Activated T-helper 1 cell treated with anti-CD3 and anti-CD28 coated beads, Interleukin-2, amount 50 U/mL, for 16 hours (primary cell): ENCODE data around the gene NUMA1.

ENCODE experiments used
- DNase-seq, 2 donors: peaks; one replicate each; pipeline ENCODE4 v3.0.0-alpha.2; 2020; ENCODE audit warnings: low read depth in 1 of 2, low spot score in 1 of 2

The NUMA1 gene

GRCh38 chr11:71976551-71976950, 103.8 kb downstream of the NUMA1 start:
- DNase-seq, result no peak

GRCh38 chr11:71971680-71972079, 108.7 kb downstream of the NUMA1 start:
- no peak for DNase-seq

GRCh38 chr11:71964641-71965040, 115.7 kb downstream of the NUMA1 start:
- no peak for DNase-seq

GRCh38 chr11:71963468-71963867, 116.9 kb downstream of the NUMA1 start:
- DNase-seq, result no peak

GRCh38 chr11:71962428-71963038, 117.8 kb downstream of the NUMA1 start:
- DNase-seq, result no peak

GRCh38 chr11:71955898-71956456, 124.4 kb downstream of the NUMA1 start:
- no peak for DNase-seq
